Measurements from ENCODE around the gene MGLL.

Gene MGLL

DNA sequence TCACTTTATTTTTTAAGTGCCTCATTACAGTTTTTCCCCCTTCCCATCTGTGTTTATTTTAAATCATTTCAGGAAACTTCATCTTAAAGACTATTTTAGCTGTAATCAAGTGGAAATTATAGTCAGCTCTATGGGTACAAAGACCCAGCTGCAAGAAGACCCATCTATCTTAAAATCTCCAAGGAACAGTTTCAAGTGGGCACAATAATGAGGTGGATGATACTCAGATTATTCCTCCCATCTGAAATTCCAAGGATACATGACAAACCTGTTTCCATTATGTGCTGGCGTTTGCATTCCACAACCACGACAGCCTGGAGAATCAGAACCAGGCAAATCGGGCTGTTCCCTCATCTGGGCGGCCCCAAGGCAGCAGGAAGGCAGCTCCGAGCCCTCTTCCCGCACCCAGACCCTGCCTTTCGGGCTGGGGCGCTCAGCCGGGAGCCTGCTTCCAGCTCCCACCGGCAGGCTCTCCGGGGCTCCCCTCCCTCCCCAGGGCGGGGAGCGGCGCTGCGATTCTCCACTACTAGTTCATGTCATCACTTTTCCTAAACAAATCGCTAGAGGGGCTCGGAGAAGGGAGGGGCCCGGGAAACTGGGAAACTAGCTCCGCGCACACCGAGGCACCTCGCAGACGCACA lies at the start of gene MGLL:
Gene MGLL (minus strand): TSS at position 475 of the 641 bp plus-strand sequence. CDS start 197 bp downstream, at position 278.
- DNase-seq: no peak

DNA sequence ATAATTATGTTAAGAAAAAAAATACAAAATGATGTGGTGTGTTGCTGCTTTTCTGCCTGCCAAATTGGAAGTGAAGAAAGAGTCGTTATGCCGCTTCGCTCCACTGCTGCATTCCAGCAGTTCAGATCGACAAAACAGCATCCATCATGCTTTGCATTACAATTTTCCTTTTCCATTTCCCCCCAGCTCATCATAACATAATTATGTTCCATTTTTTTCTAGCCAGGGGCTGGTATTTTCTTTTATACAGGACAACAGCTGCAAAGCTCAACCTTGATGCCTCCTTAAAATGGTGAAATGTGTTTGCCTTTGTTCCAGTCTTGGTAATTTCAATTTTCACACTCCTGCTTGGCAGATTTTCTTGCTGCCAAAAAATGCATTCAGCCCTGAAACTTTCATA lies 47.8 kb upstream of the MGLL start:
- no peak for DNase-seq

DNA sequence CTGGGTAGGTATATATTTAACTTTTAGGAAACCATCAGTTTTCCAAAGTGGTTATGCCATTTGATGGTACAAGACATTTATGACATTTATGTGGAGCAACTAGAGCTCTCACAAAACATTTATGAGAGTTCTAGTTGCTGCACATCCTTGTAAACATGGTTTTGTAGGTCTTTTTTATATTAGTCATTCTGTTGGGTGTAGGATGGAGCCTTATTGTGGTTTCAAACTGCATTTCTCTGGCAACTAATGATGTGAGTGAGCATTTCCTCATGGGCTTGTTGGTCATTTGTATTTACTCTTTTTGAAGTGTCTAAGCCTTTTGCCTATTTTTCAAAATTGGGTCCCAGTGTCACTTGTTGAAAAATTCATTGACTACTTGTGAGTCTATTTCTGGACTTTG lies 45.7 kb upstream of the MGLL start:
- DNase-seq: no peak

DNA sequence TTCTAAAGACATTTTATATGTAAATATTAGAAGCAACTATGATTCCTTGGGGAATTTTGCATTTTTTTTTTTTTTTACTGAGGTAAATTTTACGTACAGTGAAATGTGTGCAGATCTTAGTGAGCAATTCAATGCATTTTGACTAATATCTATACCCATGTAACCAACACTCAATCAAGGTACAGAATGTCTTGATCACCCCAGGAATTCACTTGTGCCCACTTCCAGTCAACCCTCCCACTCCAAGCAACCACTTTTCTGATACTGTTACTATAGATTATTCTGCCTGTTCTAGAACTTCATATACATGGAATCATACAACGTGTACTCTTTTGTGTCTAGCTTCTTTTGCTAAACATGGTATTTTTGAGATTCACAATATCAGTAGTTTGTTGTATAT lies 45.1 kb upstream of the MGLL start:
- no peak for DNase-seq

GRCh38 chr3:127865941-127866340 lies 43.6 kb upstream of the MGLL start:
- no peak for DNase-seq

GRCh38 chr3:127860211-127860696 lies 37.9 kb upstream of the MGLL start:
- no peak for DNase-seq

- DNase-seq: no peak
Measured at GRCh38 chr3:127859730-127860129, 37.4 kb upstream of the MGLL start.

- no peak for DNase-seq
Measured at GRCh38 chr3:127858937-127859336, 36.6 kb upstream of the MGLL start.

- DNase-seq: no peak
Measured at GRCh38 chr3:127858521-127858920, 36.2 kb upstream of the MGLL start.

- DNase-seq: no peak
Measured at GRCh38 chr3:127857333-127857732, 35.0 kb upstream of the MGLL start.

- DNase-seq: no peak
Measured at GRCh38 chr3:127856801-127857200, 34.5 kb upstream of the MGLL start.

DNA sequence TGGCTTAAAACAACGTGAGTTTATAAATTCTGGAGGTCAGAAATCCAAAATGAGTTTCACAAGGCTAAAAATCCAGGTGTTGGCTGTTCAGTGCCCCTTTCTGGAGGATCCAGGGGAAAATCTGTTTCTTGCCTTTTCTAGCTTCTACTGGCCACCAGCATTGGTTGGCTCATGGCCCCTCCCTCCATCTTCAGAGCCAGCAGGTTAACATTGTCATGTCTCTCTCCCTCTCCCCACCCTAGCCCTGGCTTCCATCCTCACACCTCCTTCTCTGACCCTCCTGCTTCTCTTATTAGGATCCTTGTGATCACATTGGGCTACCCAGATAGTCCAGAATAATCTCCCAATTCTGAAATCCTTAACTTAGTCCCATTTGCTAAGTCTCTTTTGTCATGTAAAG lies 32.9 kb upstream of the MGLL start:
- no peak for DNase-seq

DNA sequence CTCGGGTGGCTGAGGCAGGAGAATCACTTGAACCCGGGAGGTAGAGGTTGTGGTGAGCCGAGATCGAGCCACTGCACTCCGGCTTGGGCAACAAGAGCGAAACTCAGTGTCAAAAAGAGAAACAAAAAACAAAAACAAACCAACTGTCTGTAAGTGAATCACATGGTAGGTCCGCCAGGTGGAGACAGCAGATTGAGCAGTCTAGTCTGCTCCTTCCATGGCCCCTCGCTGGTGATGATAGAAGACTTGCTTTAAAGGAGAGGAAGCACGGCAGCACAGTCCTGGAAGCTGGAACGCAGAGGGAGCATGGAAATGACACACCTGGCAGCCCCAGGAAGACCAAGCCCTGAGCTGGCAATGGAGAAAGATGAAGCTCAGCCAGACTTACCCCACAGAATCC lies 31.4 kb upstream of the MGLL start:
- DNase-seq: no peak

DNA sequence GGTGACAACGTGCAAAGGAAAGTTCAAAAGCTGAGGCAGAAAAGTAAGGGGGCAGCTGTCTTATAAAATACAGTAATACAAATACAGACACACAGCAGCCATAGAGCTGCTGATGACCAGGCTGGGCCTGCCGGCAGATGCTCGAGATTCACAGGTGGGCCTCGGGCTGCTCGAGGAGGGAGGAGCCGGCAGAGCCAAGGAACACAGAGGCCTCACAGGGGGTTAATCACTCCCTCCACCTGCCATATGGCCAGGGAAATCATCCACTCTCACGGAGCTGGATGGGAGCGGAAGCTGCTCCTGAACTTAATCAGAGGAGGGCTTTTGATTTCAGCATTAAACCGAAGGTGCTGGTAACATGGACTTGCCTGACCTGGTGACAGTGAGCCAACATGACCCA lies 29.6 kb upstream of the MGLL start:
- DNase-seq: no peak

GRCh38 chr3:127849368-127849767 lies 27.1 kb upstream of the MGLL start:
- no peak for DNase-seq

DNA sequence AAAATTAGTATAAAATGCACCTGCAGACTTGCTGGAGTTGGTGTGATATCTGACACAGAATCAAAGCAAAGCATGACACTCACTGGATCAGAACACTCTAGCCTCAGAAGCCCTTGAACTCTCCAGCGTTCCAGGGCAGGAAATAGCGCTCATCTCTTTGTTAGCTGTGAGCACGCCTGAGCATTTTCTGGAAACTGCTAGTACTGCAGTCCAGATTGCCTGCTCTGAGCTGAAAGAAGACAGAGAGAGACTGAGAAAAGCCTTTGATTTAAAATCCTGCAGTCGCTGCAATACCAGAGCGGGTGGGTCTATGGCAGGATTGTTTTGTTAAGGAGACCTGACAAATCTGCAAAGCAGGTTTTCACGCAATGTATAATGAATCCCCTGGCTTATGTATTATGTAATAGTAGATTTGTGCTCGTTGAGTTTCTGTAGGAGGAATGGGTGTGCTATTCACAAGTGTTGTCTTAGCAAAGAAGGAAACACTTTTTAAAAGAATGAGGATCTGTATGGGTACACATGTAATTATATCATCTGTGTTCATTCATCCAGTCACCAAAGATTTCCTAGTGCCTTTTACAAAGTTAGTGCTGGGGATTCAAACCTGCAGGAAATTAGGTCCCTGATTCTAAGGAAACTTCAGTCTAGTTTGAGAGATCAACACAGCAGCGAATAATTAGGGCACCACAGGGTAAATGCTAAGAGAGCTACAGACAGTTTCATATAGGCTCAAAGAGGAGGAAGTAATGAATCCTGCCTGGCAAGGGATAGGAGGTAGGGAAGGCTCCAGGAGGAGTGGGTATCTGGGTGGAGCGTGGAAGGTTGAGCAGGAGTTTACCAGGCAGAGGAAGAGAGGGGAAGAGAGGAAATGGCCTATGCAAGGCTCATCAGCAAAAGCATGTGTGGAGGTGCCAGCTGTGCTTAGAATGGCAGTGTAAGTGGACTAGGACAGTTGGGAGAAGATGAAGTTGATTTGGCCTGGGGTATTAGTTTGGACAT lies 26.1 kb upstream of the MGLL start:
- no peak for DNase-seq

- DNase-seq: no peak
Measured at GRCh38 chr3:127847236-127847720, 25.0 kb upstream of the MGLL start.

- no peak for DNase-seq
Measured at GRCh38 chr3:127846576-127846975, 24.3 kb upstream of the MGLL start.

DNA sequence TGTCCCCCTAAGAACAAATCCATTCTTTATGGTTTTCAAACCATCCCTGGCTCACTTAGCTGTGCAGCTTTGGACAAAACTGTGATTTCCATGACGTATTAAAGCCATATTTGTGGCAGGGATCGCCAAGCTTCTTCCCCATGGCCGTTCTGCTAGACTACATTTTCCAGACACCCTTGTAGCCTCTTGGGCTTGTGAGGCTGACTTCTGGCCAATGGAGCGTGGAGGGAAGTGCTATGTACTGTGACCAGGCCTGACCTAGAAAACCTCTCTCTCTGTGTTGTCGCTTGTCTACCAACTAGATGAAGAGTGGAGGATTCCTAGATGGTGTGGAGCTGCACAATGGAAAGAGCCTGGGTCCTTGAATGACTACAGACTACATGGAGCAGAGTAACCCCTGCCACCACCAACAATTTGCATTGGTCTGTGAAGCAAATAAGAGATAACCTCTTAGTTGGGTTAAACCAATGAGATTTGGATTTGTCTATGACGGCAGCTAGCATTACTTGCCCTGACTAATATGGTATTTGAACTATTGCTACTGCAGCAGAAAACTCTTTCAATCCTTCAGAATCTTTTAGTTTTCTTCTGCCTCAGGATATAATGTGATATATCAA lies 22.1 kb upstream of the MGLL start:
- DNase-seq: no peak

- no peak for DNase-seq
Measured at GRCh38 chr3:127840671-127841070, 18.4 kb upstream of the MGLL start.

DNA sequence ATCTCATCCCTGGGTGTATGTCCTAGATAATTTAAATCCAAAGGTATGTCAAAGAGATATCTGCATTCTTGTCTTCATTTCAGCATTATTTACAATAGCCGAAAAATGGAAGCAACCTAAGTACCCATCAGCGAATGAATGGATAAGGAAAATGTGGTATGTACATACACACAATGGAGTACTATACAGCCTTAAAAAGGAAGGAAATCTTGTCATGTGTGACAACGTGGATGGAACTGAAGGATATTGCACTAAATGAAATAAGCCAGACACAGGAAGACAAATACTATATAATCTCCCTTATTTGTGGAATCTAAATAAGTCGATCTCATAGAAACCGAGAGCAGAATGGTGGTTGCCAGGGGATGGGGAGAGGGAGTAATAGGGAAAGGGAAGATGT lies 16.8 kb upstream of the MGLL start:
- DNase-seq: no peak

GRCh38 chr3:127835993-127836882 lies 13.9 kb upstream of the MGLL start:
- no peak for DNase-seq
